BE2C (cell line): Measurements from ENCODE around the gene GSPT1.
A peak's percentile ranks its signal among the peaks of the same experiment; 100 is the strongest.
"Not testable (repeated sequence)": the region's sequence is repeated elsewhere in the genome, so short reads cannot be mapped to it uniquely, and the experiment has no call there.

ENCODE experiments used
- DNase-seq: peaks from one replicate; pipeline ENCODE4 v3.0.0-alpha.2; 2020
- H3K27me3 ChIP-seq: fragments of 250-450 bp; sonication (Bioruptor Pico); 2 replicates; pipeline ENCODE4 v1.5.1; 2020; ENCODE audit warnings: mild to moderate bottlenecking
- H3K36me3 ChIP-seq: fragments of 250-450 bp; sonication (Bioruptor Pico); 2 replicates; pipeline ENCODE4 v1.5.1; 2020; ENCODE audit warnings: mild to moderate bottlenecking
- H3K4me1 ChIP-seq: fragments of 250-450 bp; sonication (Bioruptor Pico); 2 replicates; pipeline ENCODE4 v1.5.1; 2020
- H3K4me3 ChIP-seq: 2 replicates; pipeline ENCODE4 v1.5.1; 2011; ENCODE audit warnings: low read depth, low read length
- H3K9me3 ChIP-seq: fragments of 250-450 bp; sonication (Bioruptor Pico); 2 replicates; pipeline ENCODE4 v1.5.1; 2020
- TF ChIP-seq, protein P1 (sequence below): IDR thresholded peaks from 2 replicates; pipeline ENCODE4 v1.5.1; 2012; ENCODE audit warnings: mild to moderate bottlenecking, low read depth, low read length

Gene GSPT1

GRCh38 chr16:11833951-11834695 lies 81.6 kb downstream of the GSPT1 start:
- H3K4me1 ChIP-seq: peaks cover 7% of the 10 kb centered on the region; the same call in 1 of the 2 replicates

DNA sequence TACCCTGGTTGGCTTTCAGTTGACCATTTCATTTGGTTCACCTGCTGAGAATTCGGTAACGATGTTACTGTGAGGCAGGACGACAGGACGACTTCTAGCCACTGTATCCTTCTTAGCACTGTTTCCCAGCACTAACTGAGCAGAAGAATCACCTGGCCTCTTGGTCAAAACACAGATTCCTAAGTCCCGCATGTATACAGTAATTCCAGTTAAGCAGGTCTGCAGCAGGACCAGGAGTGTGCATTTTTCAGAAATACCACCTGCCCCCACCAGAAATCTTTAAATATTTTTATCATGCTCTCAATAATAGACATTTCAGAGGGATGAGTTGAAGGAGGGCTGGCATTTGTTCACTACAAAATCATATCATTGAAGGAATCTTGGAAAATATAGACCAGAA lies 87.1 kb downstream of the GSPT1 start:
- no peaks in the 10 kb centered on the region for H3K9me3 ChIP-seq
- H3K4me3 ChIP-seq: no peak overlapping the region
- H3K36me3 ChIP-seq: no peaks in the 10 kb centered on the region
- H3K27me3 ChIP-seq: no peaks in the 10 kb centered on the region
- TF ChIP-seq, protein P1, sequence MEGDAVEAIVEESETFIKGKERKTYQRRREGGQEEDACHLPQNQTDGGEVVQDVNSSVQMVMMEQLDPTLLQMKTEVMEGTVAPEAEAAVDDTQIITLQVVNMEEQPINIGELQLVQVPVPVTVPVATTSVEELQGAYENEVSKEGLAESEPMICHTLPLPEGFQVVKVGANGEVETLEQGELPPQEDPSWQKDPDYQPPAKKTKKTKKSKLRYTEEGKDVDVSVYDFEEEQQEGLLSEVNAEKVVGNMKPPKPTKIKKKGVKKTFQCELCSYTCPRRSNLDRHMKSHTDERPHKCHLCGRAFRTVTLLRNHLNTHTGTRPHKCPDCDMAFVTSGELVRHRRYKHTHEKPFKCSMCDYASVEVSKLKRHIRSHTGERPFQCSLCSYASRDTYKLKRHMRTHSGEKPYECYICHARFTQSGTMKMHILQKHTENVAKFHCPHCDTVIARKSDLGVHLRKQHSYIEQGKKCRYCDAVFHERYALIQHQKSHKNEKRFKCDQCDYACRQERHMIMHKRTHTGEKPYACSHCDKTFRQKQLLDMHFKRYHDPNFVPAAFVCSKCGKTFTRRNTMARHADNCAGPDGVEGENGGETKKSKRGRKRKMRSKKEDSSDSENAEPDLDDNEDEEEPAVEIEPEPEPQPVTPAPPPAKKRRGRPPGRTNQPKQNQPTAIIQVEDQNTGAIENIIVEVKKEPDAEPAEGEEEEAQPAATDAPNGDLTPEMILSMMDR: no peak
- DNase-seq: no peak
- no peaks in the 10 kb centered on the region for H3K4me1 ChIP-seq

More at GRCh38 chr16:11833951-11834695, 81.6 kb downstream of the GSPT1 start:
- H3K27me3 ChIP-seq: no peaks in the 10 kb centered on the region
- H3K4me3 ChIP-seq: no peak overlapping the region
- DNase-seq: no peak
- TF ChIP-seq, protein P1: no peak
- H3K36me3 ChIP-seq: peaks cover 36% of the 10 kb centered on the region
- no peaks in the 10 kb centered on the region; the same call in 1 of the 2 replicates for H3K9me3 ChIP-seq

DNA sequence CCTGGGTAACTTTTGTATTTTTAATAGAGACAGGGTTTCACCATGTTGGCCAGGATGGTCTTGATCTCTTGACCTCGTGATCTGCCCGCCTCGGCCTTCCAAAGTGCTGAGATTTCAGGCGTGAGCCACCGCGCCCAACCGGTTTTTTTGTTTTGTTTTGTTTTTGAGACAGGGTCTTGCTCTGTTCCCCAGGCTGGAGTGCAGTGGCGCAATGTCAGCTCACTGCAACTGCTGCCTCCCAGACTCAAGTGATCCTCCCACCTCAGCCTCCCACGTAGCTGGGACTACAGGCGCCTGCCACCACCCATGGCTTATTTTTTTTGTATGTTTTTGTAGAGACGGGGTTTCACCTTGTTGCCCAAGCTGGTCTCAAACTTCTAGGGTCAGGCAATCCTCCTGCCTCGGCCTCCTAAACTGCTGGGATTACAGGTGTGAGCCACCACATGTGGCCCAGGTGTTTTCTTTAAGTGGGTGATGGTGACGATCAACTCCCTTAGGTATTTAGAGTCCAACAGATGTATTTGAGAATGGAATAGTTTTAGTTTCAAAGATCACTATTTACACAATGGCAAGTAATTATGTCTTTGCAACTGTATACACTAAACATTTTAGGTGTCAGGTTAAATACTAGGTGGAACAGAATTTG lies 90.1 kb downstream of the GSPT1 start:
- H3K4me3 ChIP-seq, H3K27me3 ChIP-seq, H3K9me3 ChIP-seq, DNase-seq, H3K4me1 ChIP-seq, H3K36me3 ChIP-seq: not testable (repeated sequence)

- H3K4me1 ChIP-seq: no peaks in the 10 kb centered on the region
- H3K4me3 ChIP-seq: no peak overlapping the region
- H3K9me3 ChIP-seq: no peaks in the 10 kb centered on the region
- H3K36me3 ChIP-seq: no peaks in the 10 kb centered on the region
- no peaks in the 10 kb centered on the region for H3K27me3 ChIP-seq
- DNase-seq: peak; percentile 70
- TF ChIP-seq, protein P1: no peak
Measured at GRCh38 chr16:11824362-11824761, 91.4 kb downstream of the GSPT1 start.

GRCh38 chr16:11823645-11824044 lies 92.1 kb downstream of the GSPT1 start:
- H3K4me1 ChIP-seq, H3K36me3 ChIP-seq, H3K27me3 ChIP-seq, H3K9me3 ChIP-seq, H3K4me3 ChIP-seq, DNase-seq: not testable (repeated sequence)

GRCh38 chr16:11819798-11820197 lies 96.0 kb downstream of the GSPT1 start:
- Histone ChIP-seq H3K4me3 (no peak overlapping the region), H3K36me3 (no peaks in the 10 kb centered on the region), H3K4me1 (no peaks in the 10 kb centered on the region), H3K9me3 (no peaks in the 10 kb centered on the region), H3K27me3 (no peaks in the 10 kb centered on the region)
- DNase-seq: no peak
- TF ChIP-seq, protein P1: no peak

DNA sequence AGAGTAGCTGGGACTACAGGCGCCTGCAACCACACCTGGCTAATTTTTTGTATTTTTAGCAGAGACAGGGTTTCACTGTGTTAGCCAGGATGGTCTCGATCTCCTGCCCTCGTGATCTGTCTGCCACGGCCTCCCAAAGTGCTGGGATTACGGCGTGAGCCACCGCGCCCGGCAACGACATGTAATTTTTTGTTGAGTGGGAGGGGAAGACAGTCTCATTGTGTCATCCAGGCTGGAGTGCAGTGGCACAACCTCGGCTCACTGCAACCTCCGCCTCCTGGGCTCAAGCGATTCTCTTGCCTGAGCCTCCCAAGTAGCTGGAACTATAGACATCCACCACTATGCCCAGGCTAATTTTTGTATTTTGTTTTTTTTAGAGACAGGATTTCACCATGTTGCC lies 96.8 kb downstream of the GSPT1 start:
- not testable (repeated sequence) for H3K4me3 ChIP-seq, H3K36me3 ChIP-seq, H3K4me1 ChIP-seq, H3K27me3 ChIP-seq, H3K9me3 ChIP-seq, DNase-seq
